NCI-H2171 (cell line): ENCODE data around the gene PIP4K2A.

ENCODE experiments used
- DNase-seq: peaks from one replicate; lab custom pipeline; 2025; lab: John Stamatoyannopoulos, UW

PIP4K2A gene

DNA sequence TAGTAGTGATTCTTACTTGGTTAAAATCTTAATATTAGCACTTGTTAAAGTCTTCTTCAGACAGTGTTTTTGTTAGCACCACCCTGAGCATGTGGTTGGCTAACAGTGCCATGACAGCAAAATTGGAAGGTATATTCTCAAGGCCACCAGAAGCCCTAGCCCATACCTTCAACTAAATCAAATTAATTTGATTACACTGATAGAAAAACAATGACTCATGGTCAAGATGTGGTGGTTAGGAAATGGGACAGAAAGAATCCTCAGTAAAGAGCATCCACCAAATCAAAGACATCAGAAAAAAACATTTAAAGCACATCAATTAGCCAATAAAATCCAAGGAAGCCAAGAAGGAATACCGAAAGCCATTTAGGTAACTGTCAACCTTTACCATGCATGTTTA lies 75.5 kb downstream of the PIP4K2A start:
- DNase-seq = no peak

DNA sequence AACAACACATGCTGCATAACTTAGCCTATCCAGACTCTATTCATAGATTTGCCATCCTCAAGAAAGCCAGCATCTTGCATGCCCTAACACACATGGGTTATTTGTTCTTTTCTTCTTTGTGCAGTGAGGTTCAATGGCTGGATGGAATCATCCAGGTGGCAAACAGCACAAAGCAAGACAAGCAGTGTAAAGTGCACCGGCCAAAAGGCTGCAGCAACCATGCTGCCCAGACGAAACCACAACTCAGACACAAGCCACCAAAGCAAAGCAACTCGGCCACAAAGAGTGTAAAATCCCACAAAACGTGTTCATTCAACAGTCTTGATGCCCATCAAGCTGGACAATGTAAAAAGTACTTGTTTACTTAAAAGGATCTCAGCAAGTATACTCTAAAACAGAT lies 76.9 kb downstream of the PIP4K2A start:
- no peak for DNase-seq

DNA sequence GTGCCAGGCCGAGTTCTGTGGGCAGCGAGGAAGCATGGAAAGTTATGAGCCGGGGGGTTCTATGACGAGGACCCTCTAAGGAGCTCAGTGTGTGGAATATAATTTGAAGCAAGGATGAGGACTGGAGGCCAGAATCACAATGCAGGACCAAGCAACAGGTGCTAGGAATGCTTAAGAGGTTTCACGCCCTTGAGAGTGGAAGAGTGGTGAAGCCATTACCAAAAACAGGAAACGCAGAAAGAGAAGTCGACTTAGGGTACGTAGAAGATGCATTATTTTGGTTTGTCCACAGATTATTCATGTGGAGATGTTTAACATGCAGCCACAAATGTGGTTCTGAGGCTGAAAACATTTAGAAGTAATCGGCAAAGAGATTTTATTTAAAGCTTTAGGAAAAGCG lies 78.7 kb downstream of the PIP4K2A start:
- DNase-seq = no peak

DNA sequence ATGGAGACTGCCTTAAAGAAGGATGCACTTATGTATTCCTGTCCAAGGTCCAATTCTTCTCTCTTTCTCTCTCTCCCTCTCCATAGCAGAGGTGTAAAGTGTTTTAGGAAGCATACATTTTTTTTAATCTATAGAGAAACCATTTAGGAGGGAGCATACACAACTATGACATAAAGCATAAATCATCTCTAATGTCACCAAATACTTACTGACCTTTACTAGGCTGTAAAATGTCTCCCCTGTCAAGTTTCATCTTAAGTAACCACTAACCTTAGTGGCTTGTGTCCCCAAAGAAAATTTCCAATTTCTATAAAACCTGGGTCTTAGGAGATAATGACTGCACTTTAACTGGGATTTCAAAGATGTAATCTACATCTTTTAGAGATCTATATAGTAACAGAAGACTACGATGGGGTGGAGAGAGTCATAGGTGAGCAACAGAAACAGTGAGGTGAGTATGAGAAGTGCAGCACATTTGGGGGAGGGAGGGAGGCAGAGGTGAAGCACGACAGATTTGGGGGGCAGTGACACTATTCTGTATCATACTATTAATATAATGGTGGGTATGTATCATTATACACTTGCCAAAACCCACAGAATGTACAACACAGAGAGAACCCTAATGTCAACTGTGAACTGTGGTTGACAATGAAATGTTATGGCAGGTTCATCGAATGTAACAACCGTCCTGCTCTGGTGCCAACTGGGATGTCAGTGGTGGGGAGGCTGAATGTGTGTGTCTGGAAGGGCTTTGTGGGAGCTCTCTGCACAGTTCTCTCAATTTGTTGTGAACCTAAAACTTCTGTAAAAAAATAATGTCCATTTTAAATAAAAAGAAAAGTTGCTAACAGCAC lies 79.5 kb downstream of the PIP4K2A start:
- DNase-seq = no peak

- DNase-seq = no peak
These were observed 80.3 kb downstream of the PIP4K2A start for GRCh38 chr10:22634093-22634492.

- DNase-seq = no peak
These were observed 80.8 kb downstream of the PIP4K2A start for GRCh38 chr10:22633528-22633927.

GRCh38 chr10:22633106-22633505 lies 81.3 kb downstream of the PIP4K2A start:
- no peak for DNase-seq

DNA sequence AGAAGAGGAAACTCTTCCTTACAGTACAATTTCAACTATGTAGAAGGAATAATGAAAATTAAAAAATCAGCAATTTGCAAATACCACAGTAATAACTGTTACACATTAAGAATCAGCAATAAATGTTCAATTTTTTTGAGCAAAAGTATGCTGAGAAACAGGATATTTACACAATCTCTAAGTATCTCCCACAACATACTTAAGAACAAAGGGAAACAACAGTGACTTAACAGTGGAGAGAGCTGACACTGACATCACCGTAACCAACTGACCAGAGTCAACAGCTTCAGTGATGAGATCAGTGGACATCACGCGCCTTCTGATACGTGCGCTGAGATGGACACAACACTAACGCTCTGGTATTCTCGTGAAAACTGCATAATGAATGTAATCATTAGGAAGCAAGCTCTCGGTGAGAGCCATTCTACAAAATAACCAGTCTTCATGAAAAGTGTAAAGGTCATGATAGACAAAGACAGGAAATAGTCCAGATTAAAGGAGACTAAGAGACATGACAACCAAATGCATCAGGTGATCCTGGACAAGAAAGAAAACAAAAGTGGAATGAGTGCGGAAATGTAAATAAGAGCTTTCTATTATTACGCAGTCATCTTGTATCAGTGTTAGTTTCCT lies 82.6 kb downstream of the PIP4K2A start:
- DNase-seq = no peak

GRCh38 chr10:22631185-22631584 lies 83.2 kb downstream of the PIP4K2A start:
- DNase-seq = no peak

- DNase-seq = no peak
These were observed 83.9 kb downstream of the PIP4K2A start for GRCh38 chr10:22630234-22631174.

GRCh38 chr10:22629852-22630233 lies 84.5 kb downstream of the PIP4K2A start:
- no peak for DNase-seq

GRCh38 chr10:22629126-22629525 lies 85.3 kb downstream of the PIP4K2A start:
- DNase-seq = no peak

- DNase-seq = no peak
These were observed 86.1 kb downstream of the PIP4K2A start for GRCh38 chr10:22628309-22628708.

- DNase-seq = no peak
These were observed 87.6 kb downstream of the PIP4K2A start for GRCh38 chr10:22626784-22627183.

DNA sequence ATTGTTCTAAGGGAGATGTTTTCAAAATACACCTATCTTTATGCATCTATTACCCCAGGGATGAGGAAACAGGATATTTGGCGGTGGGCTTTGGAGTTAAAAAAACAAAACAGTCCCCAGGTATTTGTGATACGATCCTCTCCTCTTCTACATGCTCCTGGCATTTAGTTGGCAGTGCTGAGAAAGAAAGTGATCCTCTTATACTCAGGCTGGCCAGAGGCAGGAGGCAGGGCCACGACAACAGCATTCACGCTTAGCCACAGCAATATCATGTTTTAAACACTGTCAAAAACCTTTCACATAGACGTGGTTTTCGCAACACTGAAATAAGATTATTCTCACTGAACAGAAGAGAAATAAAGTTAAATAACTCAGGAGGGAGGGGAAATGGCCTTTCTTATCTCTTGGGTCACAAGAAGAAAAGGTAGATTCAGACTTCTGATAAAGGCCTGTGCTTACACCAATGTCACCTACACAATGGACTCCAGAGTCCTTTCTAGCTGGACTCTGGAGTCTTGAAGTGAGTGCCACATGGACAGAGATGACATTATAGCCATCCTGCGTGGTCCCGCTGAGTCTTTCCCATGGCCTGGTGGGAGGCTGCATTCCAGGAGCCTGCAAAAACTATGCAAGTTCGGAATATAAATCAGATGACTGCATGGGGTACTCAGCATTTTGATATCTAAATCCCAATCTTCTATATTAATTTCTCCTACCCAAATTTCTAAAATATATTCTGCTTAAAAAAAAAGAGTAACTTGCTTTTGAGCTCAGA lies 88.7 kb downstream of the PIP4K2A start:
- DNase-seq = no peak

DNA sequence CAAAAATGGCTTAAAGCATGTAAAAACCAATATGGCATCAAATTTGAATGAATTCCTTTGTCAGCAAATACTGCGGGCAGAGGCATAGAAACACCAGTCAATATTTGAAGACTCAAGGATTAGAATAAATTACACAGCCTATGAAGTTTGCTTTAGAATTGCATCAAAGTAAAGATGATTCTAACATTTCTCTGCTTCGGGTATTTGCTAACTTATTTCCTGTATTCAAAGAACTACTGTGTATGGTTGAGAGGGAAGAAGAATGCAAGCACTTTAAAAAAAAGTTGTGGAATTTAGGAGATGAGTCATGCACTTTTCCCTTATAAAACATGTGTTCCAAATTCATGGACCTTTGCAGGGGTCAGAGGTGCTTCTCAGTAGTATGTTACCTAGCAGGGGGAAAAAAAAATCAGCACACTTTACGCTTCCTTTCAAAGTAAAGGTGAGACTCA lies 90.1 kb downstream of the PIP4K2A start:
- DNase-seq = no peak

DNA sequence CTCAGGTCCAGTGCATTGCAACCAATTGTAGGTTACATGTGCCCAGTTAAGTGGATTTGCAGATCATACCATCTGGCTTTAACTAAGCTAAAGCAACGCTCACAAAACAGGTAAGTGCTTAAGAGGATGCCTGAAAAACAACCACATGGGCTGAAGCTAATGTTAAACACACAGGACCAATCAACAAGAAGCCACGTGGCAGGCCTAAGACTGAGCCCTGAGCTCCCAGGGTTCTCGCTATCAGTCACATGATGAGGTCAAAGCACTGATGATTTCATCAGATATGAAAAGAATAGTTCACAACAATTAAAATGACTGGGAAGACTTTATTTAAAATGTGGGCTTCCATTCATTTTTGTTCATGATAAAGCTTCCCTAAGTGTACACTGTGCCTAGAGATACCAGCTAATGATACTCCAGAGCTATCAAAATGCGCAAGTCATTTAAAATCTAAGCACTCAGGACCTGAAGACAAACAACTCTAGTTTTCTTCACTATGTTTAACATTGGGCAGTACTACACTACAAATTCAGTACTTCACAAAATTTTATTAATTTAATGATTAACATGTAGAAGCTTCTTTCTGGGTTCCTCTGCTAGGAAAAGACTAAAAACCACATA lies 90.6 kb downstream of the PIP4K2A start:
- DNase-seq = no peak

DNA sequence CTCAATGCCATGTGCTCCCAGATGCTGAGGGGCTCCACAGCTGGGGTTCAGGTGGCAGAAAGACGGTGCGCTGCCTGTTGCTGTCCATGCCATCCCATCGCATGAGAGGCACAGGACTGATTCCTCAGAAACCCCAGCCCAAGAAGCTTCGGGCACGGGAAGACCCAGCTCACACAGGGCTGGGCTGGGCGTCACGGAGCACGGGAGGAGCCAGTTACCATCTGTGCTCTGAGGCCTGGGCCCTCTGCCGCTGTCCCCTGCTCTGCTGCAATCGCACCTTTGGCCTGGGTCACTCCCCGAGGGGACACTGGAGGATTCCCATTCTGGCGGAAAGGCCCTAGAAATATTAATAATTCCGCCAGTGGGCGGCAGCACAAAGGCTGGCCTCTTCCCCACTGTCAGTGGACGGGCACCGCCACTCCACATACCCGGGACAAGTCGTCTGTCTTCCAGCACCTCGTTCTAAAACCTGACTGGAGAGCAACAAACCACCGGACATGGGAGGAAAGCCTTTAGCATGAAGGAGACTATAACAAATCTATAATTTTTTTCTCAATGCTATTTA lies 92.1 kb downstream of the PIP4K2A start:
- no peak for DNase-seq

DNA sequence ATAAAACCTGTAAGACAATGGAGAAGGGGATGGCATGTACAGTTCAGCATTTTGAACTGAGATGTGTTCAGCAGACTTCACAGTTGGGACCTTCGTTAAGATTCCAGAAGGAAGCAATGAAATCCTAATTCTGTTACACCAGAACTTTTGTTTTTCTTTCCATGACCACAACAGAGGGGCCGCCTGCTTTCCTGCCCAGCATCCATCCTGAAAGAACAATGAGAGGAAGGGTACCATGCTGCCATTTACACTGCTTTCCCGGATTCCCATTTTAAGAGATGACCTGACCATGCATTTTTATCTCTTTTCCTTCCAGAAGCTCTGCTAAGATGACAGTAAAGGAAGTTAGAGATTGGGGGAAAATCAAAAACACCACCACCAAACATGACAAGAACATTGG lies 92.7 kb downstream of the PIP4K2A start:
- DNase-seq = no peak

- no peak for DNase-seq
These were observed 93.4 kb downstream of the PIP4K2A start for GRCh38 chr10:22620929-22621328.
